ENCODE data around the gene SLC35A4.

SLC35A4 gene, protein sequence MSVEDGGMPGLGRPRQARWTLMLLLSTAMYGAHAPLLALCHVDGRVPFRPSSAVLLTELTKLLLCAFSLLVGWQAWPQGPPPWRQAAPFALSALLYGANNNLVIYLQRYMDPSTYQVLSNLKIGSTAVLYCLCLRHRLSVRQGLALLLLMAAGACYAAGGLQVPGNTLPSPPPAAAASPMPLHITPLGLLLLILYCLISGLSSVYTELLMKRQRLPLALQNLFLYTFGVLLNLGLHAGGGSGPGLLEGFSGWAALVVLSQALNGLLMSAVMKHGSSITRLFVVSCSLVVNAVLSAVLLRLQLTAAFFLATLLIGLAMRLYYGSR

DNA sequence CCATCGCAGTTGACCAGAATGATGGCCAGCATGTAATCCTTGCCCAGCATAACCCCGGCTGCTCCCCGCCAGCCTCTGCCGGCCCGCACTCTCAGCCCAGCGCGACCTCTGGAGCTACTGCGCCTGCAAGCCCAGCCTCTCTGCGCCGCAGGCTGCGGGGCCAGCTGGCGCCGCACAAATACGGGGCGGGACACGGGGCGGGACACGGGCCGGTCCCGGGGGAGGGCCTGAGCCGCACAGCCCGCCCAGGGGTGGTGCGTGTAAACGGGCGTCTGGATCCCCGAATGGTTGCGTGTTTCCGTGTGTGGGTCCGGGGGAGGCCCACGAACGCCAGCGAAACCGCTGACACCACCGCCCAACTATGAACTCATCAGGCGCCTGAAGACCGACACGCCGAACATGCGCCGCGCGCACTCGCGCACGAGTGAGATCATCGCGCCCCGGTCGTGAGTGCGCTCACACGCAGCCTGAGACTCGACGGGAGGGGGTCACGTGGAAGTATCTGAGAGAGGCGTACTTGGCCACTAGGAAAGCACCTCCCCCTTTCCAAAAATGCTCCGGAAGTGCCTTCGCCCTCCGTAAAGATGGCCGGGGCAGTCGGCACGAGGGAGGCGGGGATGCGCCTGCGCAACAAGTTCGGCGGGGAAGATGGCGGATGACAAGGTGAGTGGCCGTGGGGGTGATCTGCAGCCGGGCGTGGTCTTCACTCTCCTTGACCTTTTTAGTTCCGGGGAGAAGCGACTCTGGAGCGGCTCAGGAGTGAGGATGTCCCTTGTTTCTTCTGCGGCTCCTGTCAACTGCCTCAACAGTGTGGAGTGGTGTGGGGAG is at the start of gene SLC35A4, which contains the start of gene APBB3:
SLC35A4 (plus strand) TSS at position 633 of the 828 bp plus-strand sequence. CDS start 2,342 bp downstream, outside the sequence.
APBB3 (minus strand) TSS at position 403 of the 828 bp plus-strand sequence; CDS start at position 50, 353 bp downstream.
- H3K4me3 ChIP-seq (ENCODE audit: low read depth, low read length), result peak within 1 kb of the TSS; percentile 76
- no peak for TF ChIP-seq CTCF (conservative IDR thresholded peaks at IDR 0.05; ENCODE audit: low read depth, low read length)
- DNase-seq (ENCODE audit: low read depth), result peak; percentile 100

DNA sequence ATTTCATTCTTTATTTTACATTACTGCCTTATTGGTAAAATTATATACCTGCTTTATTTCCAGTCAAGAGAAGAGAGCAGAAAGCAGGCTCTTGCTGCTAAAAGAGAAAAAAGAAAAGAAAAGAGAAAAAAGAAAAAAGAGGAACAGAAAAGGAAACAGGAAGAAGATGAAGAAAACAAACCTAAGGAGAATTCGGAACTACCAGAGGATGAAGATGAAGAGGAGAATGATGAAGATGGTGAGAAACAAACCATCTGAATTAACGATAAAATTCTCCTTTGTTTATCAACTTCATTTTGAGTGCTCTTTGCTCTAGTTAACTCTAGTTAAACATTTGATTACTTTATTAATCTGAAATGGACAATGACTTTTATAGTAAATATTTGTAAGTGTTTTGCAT is 40.6 kb upstream of the SLC35A4 start:
- DNase-seq (ENCODE audit: low read depth), result no peak
- TF ChIP-seq CTCF (conservative IDR thresholded peaks at IDR 0.05; ENCODE audit: low read depth, low read length), result no peak
- H3K4me3 ChIP-seq (ENCODE audit: low read depth, low read length), result no peak overlapping the region

- DNase-seq (ENCODE audit: low read depth), result no peak
- TF ChIP-seq CTCF (conservative IDR thresholded peaks at IDR 0.05; ENCODE audit: low read depth, low read length), result no peak
- no peak overlapping the region for H3K4me3 ChIP-seq (ENCODE audit: low read depth, low read length)
These were observed 24.4 kb upstream of the SLC35A4 start for GRCh38 chr5:140540227-140540626.

GRCh38 chr5:140542972-140543371 is 21.7 kb upstream of the SLC35A4 start:
- no peak for DNase-seq (ENCODE audit: low read depth)
- no peak for TF ChIP-seq CTCF (conservative IDR thresholded peaks at IDR 0.05; ENCODE audit: low read depth, low read length)
- no peak overlapping the region for H3K4me3 ChIP-seq (ENCODE audit: low read depth, low read length)

DNA sequence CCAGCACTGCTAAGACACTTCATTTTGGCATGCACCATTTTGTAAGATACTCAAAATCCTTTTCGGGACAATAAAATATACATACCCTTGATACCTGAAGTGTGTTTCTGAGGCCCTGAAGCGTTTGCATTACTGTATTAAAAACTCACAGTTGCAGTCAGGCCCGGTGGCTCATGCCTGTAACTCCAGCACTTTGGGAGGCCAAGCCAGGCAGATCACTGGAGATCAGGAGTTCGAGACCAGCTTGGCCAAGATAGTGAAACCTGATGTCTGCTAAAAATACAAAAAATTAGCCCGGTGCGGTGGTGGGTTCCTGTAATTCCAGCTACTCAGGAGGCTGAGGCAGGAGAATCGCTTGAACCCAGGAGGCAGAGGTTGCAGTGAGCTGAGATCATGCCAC is 19.6 kb upstream of the SLC35A4 start:
- DNase-seq (ENCODE audit: low read depth), result no peak
- no peak for TF ChIP-seq CTCF (conservative IDR thresholded peaks at IDR 0.05; ENCODE audit: low read depth, low read length)
- H3K4me3 ChIP-seq (ENCODE audit: low read depth, low read length), result no peak overlapping the region

DNA sequence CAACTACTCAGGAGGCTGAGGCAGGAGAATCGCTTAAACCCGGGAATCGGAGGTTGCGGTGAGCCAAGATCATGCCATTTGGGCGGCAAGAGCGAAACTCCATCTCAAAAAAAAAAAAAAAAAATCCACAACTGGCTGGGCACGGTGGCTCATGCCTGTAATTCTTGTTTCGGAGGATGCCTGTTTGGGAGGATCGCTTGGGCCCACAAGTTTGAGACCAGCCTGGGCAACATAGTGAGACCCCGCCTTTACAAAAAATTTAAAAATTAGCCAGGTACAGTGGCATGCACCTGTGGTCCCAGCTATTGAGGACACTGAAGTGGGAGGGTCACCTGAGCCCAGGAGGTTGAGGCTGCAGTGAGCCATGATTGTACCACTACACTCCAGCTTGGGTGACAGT is 19.0 kb upstream of the SLC35A4 start:
- TF ChIP-seq CTCF (conservative IDR thresholded peaks at IDR 0.05; ENCODE audit: low read depth, low read length), result no peak
- H3K4me3 ChIP-seq (ENCODE audit: low read depth, low read length), result no peak overlapping the region
- DNase-seq (ENCODE audit: low read depth), result no peak
